ENCODE results near the gene SLC43A3. TPM values are rescaled to one million over a fixed set of nuclear protein-coding genes. Genes with fewer than 3 reads are reported as not detected.

Gene SLC43A3
- total RNA-seq, 4 donors from 2014 or later, result 40.9 to 75.9 (median 60.0) TPM

GRCh38 chr11:57399972-57400578 is 26.8 kb downstream of the SLC43A3 start:
- TF ChIP-seq EP300 (IDR thresholded peaks at IDR 0.05), result no peak
- no peak for TF ChIP-seq POLR2AphosphoS5 (IDR thresholded peaks at IDR 0.05)
- no peak for TF ChIP-seq POLR2A (IDR thresholded peaks at IDR 0.05)
- TF ChIP-seq, protein P1, sequence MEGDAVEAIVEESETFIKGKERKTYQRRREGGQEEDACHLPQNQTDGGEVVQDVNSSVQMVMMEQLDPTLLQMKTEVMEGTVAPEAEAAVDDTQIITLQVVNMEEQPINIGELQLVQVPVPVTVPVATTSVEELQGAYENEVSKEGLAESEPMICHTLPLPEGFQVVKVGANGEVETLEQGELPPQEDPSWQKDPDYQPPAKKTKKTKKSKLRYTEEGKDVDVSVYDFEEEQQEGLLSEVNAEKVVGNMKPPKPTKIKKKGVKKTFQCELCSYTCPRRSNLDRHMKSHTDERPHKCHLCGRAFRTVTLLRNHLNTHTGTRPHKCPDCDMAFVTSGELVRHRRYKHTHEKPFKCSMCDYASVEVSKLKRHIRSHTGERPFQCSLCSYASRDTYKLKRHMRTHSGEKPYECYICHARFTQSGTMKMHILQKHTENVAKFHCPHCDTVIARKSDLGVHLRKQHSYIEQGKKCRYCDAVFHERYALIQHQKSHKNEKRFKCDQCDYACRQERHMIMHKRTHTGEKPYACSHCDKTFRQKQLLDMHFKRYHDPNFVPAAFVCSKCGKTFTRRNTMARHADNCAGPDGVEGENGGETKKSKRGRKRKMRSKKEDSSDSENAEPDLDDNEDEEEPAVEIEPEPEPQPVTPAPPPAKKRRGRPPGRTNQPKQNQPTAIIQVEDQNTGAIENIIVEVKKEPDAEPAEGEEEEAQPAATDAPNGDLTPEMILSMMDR (IDR thresholded peaks at IDR 0.05), result no peak
- Histone ChIP-seq H3K4me3 (no peak overlapping the region), H3K36me3 (peaks cover 0 to 2% of the 10 kb centered on the region in 2 donors), H3K27me3 (peaks cover 11% of the 10 kb centered on the region), H3K4me1 (no peaks in the 10 kb centered on the region), H3K27ac (no peak overlapping the region), H3K9me3 (no peaks in the 10 kb centered on the region)
- WGBS, 2 donors (ENCODE audit: low coverage in 1 of 2), result 69 to 100% methylated on average over 2 to 3 of the region's 4 CpGs
- no peak for ATAC-seq

GRCh38 chr11:57399221-57399620 is 27.7 kb downstream of the SLC43A3 start:
- 57 to 61% methylated on average over 1 to 5 of the region's 5 CpGs for WGBS, 2 donors (ENCODE audit: low coverage in 1 of 2)

DNA sequence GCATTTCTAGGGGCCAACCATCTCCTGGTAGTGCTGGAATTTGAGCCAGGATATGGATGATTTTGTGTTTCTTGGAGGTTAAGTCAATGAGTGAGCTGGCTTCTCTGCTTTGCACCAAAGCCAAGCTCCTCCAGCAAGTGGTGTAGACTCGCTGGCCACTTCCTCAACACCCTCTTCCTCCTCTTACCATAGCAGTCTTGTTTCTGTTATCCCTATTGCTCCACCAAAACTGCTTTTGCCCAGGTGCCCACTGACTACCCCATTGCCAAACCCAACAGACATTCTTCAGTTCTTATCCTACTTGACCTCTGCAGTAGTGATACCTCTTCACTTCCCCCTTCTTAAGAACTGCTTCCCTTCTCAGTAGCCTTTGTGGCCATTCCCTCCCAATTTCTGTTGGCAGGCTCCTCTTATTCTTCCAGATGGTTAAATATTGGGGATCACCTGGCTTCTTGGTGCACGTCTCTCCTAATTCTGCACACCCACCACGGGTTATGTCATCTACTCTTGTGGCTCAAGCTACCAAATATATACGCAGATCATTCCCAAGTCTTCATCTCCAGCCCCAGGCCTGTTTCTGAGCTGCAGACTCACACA is 29.4 kb downstream of the SLC43A3 start:
- no peaks in the 10 kb centered on the region for H3K36me3 ChIP-seq
- no peak for ATAC-seq
- H3K27me3 ChIP-seq, result peaks cover 11% of the 10 kb centered on the region
- H3K27ac ChIP-seq, result no peak overlapping the region
- no peaks in the 10 kb centered on the region for H3K4me1 ChIP-seq
- 84 to 89% methylated on average over 3 to 4 of the region's 4 CpGs for WGBS, 2 donors (ENCODE audit: low coverage in 1 of 2)
- H3K9me3 ChIP-seq, result no peaks in the 10 kb centered on the region
- TF ChIP-seq EP300 (IDR thresholded peaks at IDR 0.05), result no peak
- TF ChIP-seq, protein P1 (IDR thresholded peaks at IDR 0.05), result no peak
- TF ChIP-seq POLR2AphosphoS5 (IDR thresholded peaks at IDR 0.05), result no peak
- no peak for TF ChIP-seq POLR2A (IDR thresholded peaks at IDR 0.05)
- H3K4me3 ChIP-seq, result no peak overlapping the region

More at GRCh38 chr11:57399221-57399620, 27.7 kb downstream of the SLC43A3 start:
- no peak for ATAC-seq
- Histone ChIP-seq H3K4me3 (no peak overlapping the region), H3K27ac (no peak overlapping the region), H3K27me3 (peaks cover 11% of the 10 kb centered on the region), H3K36me3 (no peaks in the 10 kb centered on the region), H3K9me3 (no peaks in the 10 kb centered on the region), H3K4me1 (no peaks in the 10 kb centered on the region)
- TF ChIP-seq, protein P1 (IDR thresholded peaks at IDR 0.05), result no peak
- no peak for TF ChIP-seq EP300 (IDR thresholded peaks at IDR 0.05)
- TF ChIP-seq POLR2A (IDR thresholded peaks at IDR 0.05), result no peak
- TF ChIP-seq POLR2AphosphoS5 (IDR thresholded peaks at IDR 0.05), result no peak

- ATAC-seq, result no peak
- no peaks in the 10 kb centered on the region for H3K36me3 ChIP-seq
- H3K27me3 ChIP-seq, result peaks cover 11% of the 10 kb centered on the region
- no peak overlapping the region for H3K27ac ChIP-seq
- TF ChIP-seq, protein P1 (IDR thresholded peaks at IDR 0.05), result no peak
- TF ChIP-seq POLR2AphosphoS5 (IDR thresholded peaks at IDR 0.05) (no peak), POLR2A (IDR thresholded peaks at IDR 0.05) (no peak), EP300 (IDR thresholded peaks at IDR 0.05) (no peak)
- 54 to 75% methylated on average over 2 of the region's 2 CpGs for WGBS, 2 donors (ENCODE audit: low coverage in 1 of 2)
- no peak overlapping the region for H3K4me3 ChIP-seq
- H3K9me3 ChIP-seq, result no peaks in the 10 kb centered on the region
- no peaks in the 10 kb centered on the region for H3K4me1 ChIP-seq
These were observed 30.2 kb downstream of the SLC43A3 start for GRCh38 chr11:57396744-57397143.

All from gastroesophageal sphincter (tissue), 4 donors.